HCT116 (cell line): ENCODE results near the gene WDR37. TPM values are rescaled to one million over a fixed set of nuclear protein-coding genes. Genes with fewer than 3 reads are reported as not detected.

ENCODE experiments used
- ATAC-seq: fragments of 200-7000 bp; cut with Tn5 transposase; 2 replicates; pipeline ENCODE4 v1.9.1; 2020; ENCODE audit warnings: mild to moderate bottlenecking, moderate library complexity
- BruUV-seq: library from RNA; stranded (reverse); fragments of 400-500 nt; replicated peaks from 2 replicates; lab custom pipeline; 2021; lab: Mats Ljungman, UMichigan
- CTCF ChIA-PET: fragments of 300-600 bp; sonication (Branson Sonifier 250); formaldehyde crosslinking; loops from one replicate; lab custom pipeline; 2021; ENCODE audit warnings: antibody characterized with exemption; lab: Charles Lee
- POLR2A ChIA-PET: fragments of 300-600, 350-600 bp; sonication (Branson Sonifier 250); formaldehyde crosslinking; loops from one replicate; lab custom pipeline; 2021; ENCODE audit warnings: antibody characterized with exemption; lab: Charles Lee
- RAD21 ChIA-PET, 2 experiments: fragments of 300-600 bp; sonication (Branson Sonifier 250); formaldehyde crosslinking; loops; one replicate each; lab custom pipeline; 2023; ENCODE audit warnings: low total read pairs in 2 of 2; ENCODE audit not compliant: uncharacterized antibody in 2 of 2, unreplicated experiment in 2 of 2, low non-redundant PET in 1 of 2; lab: Charles Lee
- DNase-seq: peaks from one replicate; pipeline ENCODE4 v3.0.0-alpha.2; 2010; ENCODE audit warnings: low read depth, low spot score
- H2AFZ ChIP-seq: fragments of 200-600 bp; shearing (Covaris generic), sonication (generic); 2 replicates; pipeline ENCODE4 v1.6.1; 2017; ENCODE audit warnings: low read depth, mixed run types, mixed read lengths, antibody characterized with exemption, low read length; ENCODE audit not compliant: poor library complexity, severe bottlenecking
- H3K27ac ChIP-seq: 2 replicates; pipeline ENCODE4 v1.5.1; 2012; ENCODE audit warnings: low read depth, low read length
- H3K27me3 ChIP-seq: fragments of 200-600 bp; sonication (generic); 2 replicates; pipeline ENCODE4 v1.6.1; 2016; ENCODE audit warnings: mixed run types, low read length, mixed read lengths; ENCODE audit not compliant: insufficient read depth
- H3K36me3 ChIP-seq, 2 experiments: fragments of 200-500 bp in 1 of 2; fragments of 200-600 bp in 1 of 2; sonication (Bioruptor generic) in 1 of 2; sonication (generic) in 1 of 2; 2 replicates each; pipeline versions ENCODE4 v1.5.1 to v1.6.1; 2014 to 2016; ENCODE audit warnings: low read length in 2 of 2, inconsistent platforms in 1 of 2, mixed read lengths in 1 of 2, mixed run types in 1 of 2; ENCODE audit not compliant: insufficient read depth in 2 of 2, control insufficient read depth in 1 of 2
- H3K4me1 ChIP-seq, 2 experiments: fragments of 200-600 bp in 1 of 2; sonication (generic) in 1 of 2; 2 replicates each; pipeline versions ENCODE4 v1.5.1 to v1.6.1; 2012 to 2017; ENCODE audit warnings: low read length in 2 of 2, inconsistent platforms in 1 of 2, mild to moderate bottlenecking in 1 of 2, mixed read lengths in 1 of 2, mixed run types in 1 of 2, moderate library complexity in 1 of 2; ENCODE audit not compliant: insufficient read depth in 2 of 2, control insufficient read depth in 1 of 2
- H3K4me2 ChIP-seq: fragments of 200-600 bp; sonication (generic); 2 replicates; pipeline ENCODE4 v1.6.1; 2017; ENCODE audit warnings: mixed run types, low read length, mixed read lengths
- H3K4me3 ChIP-seq, 2 experiments: fragments of 200-600 bp in 1 of 2; sonication (generic) in 1 of 2; replicated peaks in 1 of 2; 2 replicates each; pipeline ENCODE4 v1.5.1; 2011 to 2016; ENCODE audit warnings: low read length in 2 of 2, control low read depth in 1 of 2, low read depth in 1 of 2, mild to moderate bottlenecking in 1 of 2, mixed read lengths in 1 of 2, mixed run types in 1 of 2
- H3K79me2 ChIP-seq: fragments of 200-600 bp; sonication (generic); 2 replicates; pipeline ENCODE4 v1.6.1; 2017; ENCODE audit warnings: mild to moderate bottlenecking, mixed run types, low read length, moderate library complexity, mixed read lengths; ENCODE audit not compliant: insufficient read depth
- H3K9ac ChIP-seq: fragments of 200-600 bp; sonication (generic); 2 replicates; pipeline ENCODE4 v1.6.1; 2016; ENCODE audit warnings: low read length, mixed read lengths
- H3K9me2 ChIP-seq: fragments of 200-600 bp; sonication (generic), shearing (Covaris generic); 2 replicates; pipeline ENCODE4 v1.6.1; 2017; ENCODE audit warnings: mixed run types, mild to moderate bottlenecking, moderate library complexity; ENCODE audit not compliant: insufficient read depth
- H3K9me3 ChIP-seq, 2 experiments: fragments of 200-500 bp in 1 of 2; fragments of 200-600 bp in 1 of 2; sonication (Bioruptor generic) in 1 of 2; sonication (generic) in 1 of 2; 2 replicates each; pipeline ENCODE4 v1.6.1; 2014 to 2017; ENCODE audit warnings: low read length in 2 of 2, mixed read lengths in 2 of 2, inconsistent platforms in 1 of 2, low read depth in 1 of 2, mild to moderate bottlenecking in 1 of 2, mixed run types in 1 of 2, moderate library complexity in 1 of 2; ENCODE audit not compliant: control insufficient read depth in 1 of 2, insufficient read depth in 1 of 2
- H4K20me1 ChIP-seq: fragments of 200-600 bp; sonication (generic), shearing (Covaris generic); 2 replicates; pipeline ENCODE4 v1.6.1; 2017; ENCODE audit warnings: mixed run types, mild to moderate bottlenecking, moderate library complexity; ENCODE audit not compliant: insufficient read depth
- CTCF ChIP-seq, 3 experiments: fragments of 200-600 bp in 1 of 3; sonication (generic) in 1 of 3; IDR thresholded peaks in 2 of 3; conservative IDR thresholded peaks in 1 of 3; 2 replicates each; pipeline ENCODE4 v1.5.1; 2012 to 2017; ENCODE audit warnings: low read depth in 2 of 3, low read length in 2 of 3, antibody characterized with exemption in 1 of 3, borderline replicate concordance in 1 of 3, control low read depth in 1 of 3, mild to moderate bottlenecking in 1 of 3, mixed read lengths in 1 of 3, mixed run types in 1 of 3, moderate library complexity in 1 of 3; ENCODE audit not compliant: insufficient read depth in 1 of 3
- EGR1 ChIP-seq: IDR thresholded peaks from 2 replicates; pipeline ENCODE4 v1.6.1; 2012; ENCODE audit warnings: low read depth
- ELF1 ChIP-seq: IDR thresholded peaks from 2 replicates; pipeline ENCODE4 v1.6.1; 2012; ENCODE audit warnings: low read depth, borderline replicate concordance
- EZH2phosphoT487 ChIP-seq: fragments of 200-600 bp; IDR thresholded peaks from 2 replicates; pipeline ENCODE4 v1.6.1; 2018; ENCODE audit warnings: antibody characterized with exemption, borderline replicate concordance
- RAD21 ChIP-seq: IDR thresholded peaks from 2 replicates; pipeline ENCODE4 v1.6.1; 2012; ENCODE audit warnings: low read depth, mild to moderate bottlenecking
- SIN3A ChIP-seq: IDR thresholded peaks from 2 replicates; pipeline ENCODE4 v1.6.1; 2012; ENCODE audit warnings: low read depth
- ZBTB33 ChIP-seq: IDR thresholded peaks from 2 replicates; pipeline ENCODE4 v1.6.1; 2011; ENCODE audit warnings: mild to moderate bottlenecking, low read length, moderate library complexity; ENCODE audit not compliant: insufficient replicate concordance; ENCODE audit errors: extremely low read depth
- ZFX ChIP-seq: fragments of 450-650 bp; IDR thresholded peaks from 2 replicates; pipeline ENCODE4 v1.6.1; 2017
- intact Hi-C: fragments of 100-400 bp; cut with micrococcal nuclease; formaldehyde crosslinking; loops from 2 replicates; pipeline ENCODE4 v1.10.0; 2022
- total RNA-seq: library from RNA; stranded (reverse); gene quantifications from one replicate; pipeline ENCODE4 v1.2.1, GENCODE V29; 2021; ENCODE audit not compliant: unreplicated experiment

WDR37 gene
- total RNA-seq, 1 experiment from 2014 or later = 9.1 TPM

DNA sequence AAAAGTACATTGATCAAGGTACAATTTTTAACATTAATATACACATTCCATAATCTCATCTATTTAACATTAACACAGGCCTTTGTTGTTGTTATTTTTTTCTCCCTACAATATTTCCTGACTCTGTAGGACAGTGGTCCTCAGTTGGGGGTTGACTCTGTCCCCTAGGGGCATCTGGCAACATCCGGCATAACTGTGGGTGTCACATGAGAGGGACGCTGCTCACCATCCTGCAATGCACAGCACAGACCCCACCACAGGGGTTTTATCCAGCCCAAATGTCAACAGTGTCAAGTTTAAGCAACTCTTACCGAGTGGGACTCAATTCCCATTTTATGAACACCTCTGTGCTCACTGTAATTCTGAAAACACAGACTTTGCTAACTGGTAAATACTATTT lies 16.1 kb upstream of the WDR37 start:
- Histone ChIP-seq H3K4me3 (no peak overlapping the region), H3K9me2 (no peaks in the 10 kb centered on the region), H3K36me3 (peaks cover 18 to 26% of the 10 kb centered on the region in 2 experiments), H3K4me2 (no peak overlapping the region)
- TSS peak; percentile 6 for BruUV-seq
- no peak for TF ChIP-seq SIN3A
- no peak for TF ChIP-seq ZFX
- no peak for TF ChIP-seq ZBTB33
- TF ChIP-seq EGR1 = no peak
- TF ChIP-seq CTCF (IDR thresholded peaks at IDR 0.05 in 2 of 3, conservative IDR thresholded peaks at IDR 0.05 in 1 of 3; ENCODE audit: borderline replicate concordance in 1 of 3, insufficient read depth in 1 of 3, low read depth in 2 of 3, low read length in 2 of 3) = no peak
- TF ChIP-seq ELF1 = no peak
- no peak for TF ChIP-seq EZH2phosphoT487
- no peak for TF ChIP-seq RAD21
- TF ChIP-seq, all 23 proteins: peak for 0
- DNase-seq (no peak), ATAC-seq (no peak)
- ChIA-PET POLR2A (no interaction called here), CTCF (no interaction called here), RAD21 (no interaction called here)
- 0 out of 4 replicates have a peak, but pooled peaks cover 0 to 3% of the 10 kb centered on the region in 2 experiments for H3K4me1 ChIP-seq
- H2AFZ ChIP-seq = no peak overlapping the region
- intact Hi-C loops = no loop called here
- no peaks in the 10 kb centered on the region for H4K20me1 ChIP-seq
- H3K9me3 ChIP-seq = no peaks in the 10 kb centered on the region
- H3K79me2 ChIP-seq = peaks cover 14% of the 10 kb centered on the region
- H3K27me3 ChIP-seq = no peaks in the 10 kb centered on the region
- H3K27ac ChIP-seq = no peak overlapping the region
- no peak overlapping the region for H3K9ac ChIP-seq
